Caco-2 (cell line): ENCODE results near the gene ARL14. TPM values are rescaled to one million over a fixed set of nuclear protein-coding genes. Genes with fewer than 3 reads are reported as not detected.

Experiments
- BruUV-seq: library from RNA; stranded (reverse); fragments of 400-500 nt; replicated peaks from 2 replicates; lab custom pipeline; 2021; lab: Mats Ljungman, UMichigan
- CTCF ChIA-PET: fragments of 300-600 bp; sonication (Branson Sonifier 250); formaldehyde crosslinking; loops from one replicate; lab custom pipeline; 2022; ENCODE audit warnings: antibody characterized with exemption; lab: Charles Lee
- POLR2A ChIA-PET: fragments of 300-600 bp; sonication (Branson Sonifier 250); formaldehyde crosslinking; loops from one replicate; lab custom pipeline; 2022; ENCODE audit warnings: antibody characterized with exemption; lab: Charles Lee
- DNase-seq, 2 experiments: peaks; one replicate each; pipeline versions ENCODE4 v3.0.0 to v3.0.0-alpha.2; 2020 to 2022
- H3K27me3 ChIP-seq: replicated peaks from 2 replicates; pipeline ENCODE4 v1.6.0; 2011; ENCODE audit warnings: low read length; ENCODE audit not compliant: control insufficient read depth, insufficient read depth
- H3K36me3 ChIP-seq: 2 replicates; pipeline ENCODE4 v1.5.1; 2011; ENCODE audit warnings: low read length; ENCODE audit not compliant: control insufficient read depth, insufficient read depth
- H3K4me1 ChIP-seq: fragments of 250-450 bp; sonication (Bioruptor Pico); 2 replicates; pipeline ENCODE4 v1.5.1; 2020; ENCODE audit warnings: mild to moderate bottlenecking
- H3K4me3 ChIP-seq: 2 replicates; pipeline ENCODE4 v1.5.1; 2011; ENCODE audit warnings: low read depth, mild to moderate bottlenecking, control low read depth, low read length
- H3K9me3 ChIP-seq: fragments of 250-450 bp; sonication (Bioruptor Pico); 2 replicates; pipeline ENCODE4 v1.5.1; 2020; ENCODE audit warnings: mild to moderate bottlenecking, moderate library complexity
- H3K27ac Mint-ChIP-seq: one replicate; pipeline ENCODE4 v1.8.0; 2022; ENCODE audit warnings: mixed read lengths; ENCODE audit not compliant: unreplicated experiment
- H3K27me3 Mint-ChIP-seq: one replicate; pipeline ENCODE4 v1.8.0; 2022; ENCODE audit warnings: mixed read lengths; ENCODE audit not compliant: insufficient read depth, unreplicated experiment
- H3K36me3 Mint-ChIP-seq: one replicate; pipeline ENCODE4 v1.8.0; 2022; ENCODE audit warnings: mild to moderate bottlenecking, mixed read lengths; ENCODE audit not compliant: insufficient read depth, unreplicated experiment
- H3K4me1 Mint-ChIP-seq: one replicate; pipeline ENCODE4 v1.8.0; 2022; ENCODE audit warnings: low read depth, mixed read lengths; ENCODE audit not compliant: unreplicated experiment
- H3K4me3 Mint-ChIP-seq: one replicate; pipeline ENCODE4 v1.8.0; 2022; ENCODE audit warnings: mild to moderate bottlenecking, moderate library complexity, mixed read lengths; ENCODE audit not compliant: unreplicated experiment
- H3K9me3 Mint-ChIP-seq: one replicate; pipeline ENCODE4 v1.8.0; 2022; ENCODE audit warnings: mixed read lengths; ENCODE audit not compliant: unreplicated experiment
- CTCF ChIP-seq, 2 experiments: fragments of 200-600 bp in 1 of 2; IDR thresholded peaks; 1 replicate in 1 of 2; 2 replicates in 1 of 2; pipeline versions ENCODE4 v1.5.1 to v1.8.0; 2011 to 2022; ENCODE audit warnings: antibody characterized with exemption in 1 of 2, control low read depth in 1 of 2, inconsistent platforms in 1 of 2, low read depth in 1 of 2, low read length in 1 of 2, mild to moderate bottlenecking in 1 of 2, moderate library complexity in 1 of 2; ENCODE audit not compliant: insufficient read depth in 1 of 2, severe bottlenecking in 1 of 2, unreplicated experiment in 1 of 2
- intact Hi-C: fragments of 100-400 bp; cut with micrococcal nuclease; formaldehyde crosslinking; loops from one replicate; pipeline ENCODE4 v1.10.0; 2022; ENCODE audit not compliant: unreplicated experiment
- total RNA-seq: library from RNA; stranded (reverse); gene quantifications from 2 replicates; pipeline ENCODE4 v1.2.3, GENCODE V29; 2022

ARL14 gene
- total RNA-seq, 1 experiment from 2014 or later: 0.84 TPM

DNA sequence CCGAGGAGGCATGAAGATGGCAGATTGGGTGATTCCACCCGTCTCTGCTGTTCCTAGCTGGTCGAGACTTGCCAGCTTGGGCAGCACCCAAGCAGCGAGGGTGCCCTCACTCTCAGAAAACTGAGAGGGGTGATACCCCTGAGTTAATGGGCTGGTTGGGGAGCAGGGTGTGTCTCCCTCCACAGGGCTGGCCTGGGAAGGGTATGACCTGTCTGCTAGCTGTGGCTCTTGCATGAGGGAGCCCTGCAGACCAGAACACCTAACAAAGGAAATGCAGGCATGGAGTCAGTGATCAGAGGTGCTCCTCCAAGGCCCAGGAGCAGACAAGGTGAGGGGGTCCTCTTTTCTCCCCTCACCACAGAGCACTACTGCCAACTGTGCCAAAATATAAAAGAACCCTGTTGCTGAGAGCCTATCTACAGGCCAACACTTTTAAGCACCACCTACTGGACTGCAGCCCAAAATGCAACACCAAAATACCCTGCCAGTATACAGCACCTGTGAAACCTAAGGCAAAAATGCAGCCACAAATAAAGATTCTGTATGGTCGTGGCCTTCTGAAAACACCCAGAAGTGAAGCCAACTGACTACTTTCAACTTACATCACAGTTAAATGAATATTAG lies 43.3 kb downstream of the ARL14 start:
- no peak for DNase-seq

GRCh38 chr3:160722331-160722730 lies 45.4 kb downstream of the ARL14 start:
- H3K36me3 ChIP-seq: no peaks in the 10 kb centered on the region
- no TSS peak for BruUV-seq
- no peak for DNase-seq
- no peak for TF ChIP-seq CTCF (IDR thresholded peaks at IDR 0.05; ENCODE audit: insufficient read depth in 1 of 2, low read depth in 1 of 2, low read length in 1 of 2, severe bottlenecking in 1 of 2, unreplicated experiment in 1 of 2)
- CTCF ChIA-PET: no interaction called here
- peaks cover 3% of the 10 kb centered on the region for H3K27me3 Mint-ChIP-seq
- H3K4me3 ChIP-seq: no peak overlapping the region
- H3K27ac Mint-ChIP-seq: no peak overlapping the region
- no peaks in the 10 kb centered on the region for H3K4me1 ChIP-seq
- intact Hi-C loops: no loop called here
- H3K4me3 Mint-ChIP-seq: no peak overlapping the region
- H3K9me3 ChIP-seq: no peaks in the 10 kb centered on the region
- POLR2A ChIA-PET: no interaction called here
- no peaks in the 10 kb centered on the region for H3K4me1 Mint-ChIP-seq
- H3K36me3 Mint-ChIP-seq: no peaks in the 10 kb centered on the region
- H3K9me3 Mint-ChIP-seq: no peaks in the 10 kb centered on the region
- H3K27me3 ChIP-seq: no peaks in the 10 kb centered on the region

More for the DNA sequence above, 43.3 kb downstream of the ARL14 start:
- no peaks in the 10 kb centered on the region for H3K9me3 ChIP-seq
- H3K27ac Mint-ChIP-seq: no peak overlapping the region
- no peaks in the 10 kb centered on the region for H3K27me3 ChIP-seq
- H3K36me3 Mint-ChIP-seq: no peaks in the 10 kb centered on the region
- no peaks in the 10 kb centered on the region for H3K36me3 ChIP-seq
- ChIA-PET CTCF (no interaction called here), POLR2A (no interaction called here)
- H3K4me1 ChIP-seq: no peaks in the 10 kb centered on the region
- no peak overlapping the region for H3K4me3 ChIP-seq
- intact Hi-C loops: loop anchor here (1.0 kb wide), 1 partner anchor 143 kb away; no protein-coding TSS in a partner anchor
- TF ChIP-seq CTCF (IDR thresholded peaks at IDR 0.05; ENCODE audit: insufficient read depth in 1 of 2, low read depth in 1 of 2, low read length in 1 of 2, severe bottlenecking in 1 of 2, unreplicated experiment in 1 of 2): peak in 1 of 2 experiments; percentile 44
- no peaks in the 10 kb centered on the region for H3K4me1 Mint-ChIP-seq
- no peak overlapping the region for H3K4me3 Mint-ChIP-seq
- no peaks in the 10 kb centered on the region for H3K9me3 Mint-ChIP-seq
- BruUV-seq: no TSS peak
- H3K27me3 Mint-ChIP-seq: no peaks in the 10 kb centered on the region

DNA sequence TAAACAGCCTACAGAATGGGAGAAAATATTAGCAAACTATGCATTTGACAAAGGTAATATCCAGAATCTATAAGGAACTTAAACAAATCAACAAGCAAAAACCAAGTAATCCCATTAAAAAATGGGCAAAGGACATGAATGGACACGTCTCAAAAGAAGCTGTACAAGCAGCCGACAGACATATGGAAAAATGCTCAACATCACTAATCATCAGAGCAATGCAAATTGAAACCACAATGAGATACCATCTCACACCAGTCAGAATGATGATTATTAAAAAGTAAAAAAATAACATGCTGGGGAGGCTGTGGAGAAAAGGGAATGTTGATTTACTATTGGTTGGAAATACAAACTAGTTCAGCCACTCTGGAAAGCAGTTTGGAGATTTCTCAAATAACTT lies 48.4 kb downstream of the ARL14 start:
- Histone ChIP-seq H3K4me1 (no peaks in the 10 kb centered on the region), H3K36me3 (no peaks in the 10 kb centered on the region), H3K27me3 (no peaks in the 10 kb centered on the region), H3K4me3 (no peak overlapping the region), H3K9me3 (no peaks in the 10 kb centered on the region)
- no peaks in the 10 kb centered on the region for H3K9me3 Mint-ChIP-seq
- no peak for DNase-seq
- H3K36me3 Mint-ChIP-seq: no peaks in the 10 kb centered on the region
- no peak overlapping the region for H3K27ac Mint-ChIP-seq
- H3K4me3 Mint-ChIP-seq: no peak overlapping the region
- intact Hi-C loops: no loop called here
- ChIA-PET CTCF (no interaction called here), POLR2A (no interaction called here)
- H3K27me3 Mint-ChIP-seq: peaks cover 6% of the 10 kb centered on the region
- H3K4me1 Mint-ChIP-seq: peaks cover 6% of the 10 kb centered on the region
- BruUV-seq: no TSS peak
- TF ChIP-seq CTCF (IDR thresholded peaks at IDR 0.05; ENCODE audit: insufficient read depth in 1 of 2, low read depth in 1 of 2, low read length in 1 of 2, severe bottlenecking in 1 of 2, unreplicated experiment in 1 of 2): no peak

Other genes with a start within 250 kb of the ARL14 start
- gene TRIM59, start 227.4 kb upstream of the ARL14 start, total RNA-seq: 3.8 and 4.5 TPM in 2 replicates
- gene KPNA4, start 111.6 kb upstream of the ARL14 start, total RNA-seq: 53.5 and 60.5 TPM in 2 replicates
- gene PPM1L, start 79.1 kb downstream of the ARL14 start, total RNA-seq: 2.0 and 2.4 TPM in 2 replicates